HG03558 (cell line): ENCODE data around the gene NUPR1.
A peak's percentile ranks its signal among the peaks of the same experiment; 100 is the strongest.
"Not testable (repeated sequence)": the region's sequence is repeated elsewhere in the genome, so short reads cannot be mapped to it uniquely, and the experiment has no call there.

ENCODE experiments used
- ATAC-seq: cut with Tn5 transposase; IDR thresholded peaks from one replicate; pipeline ENCODE4 v1.9.1; 2021; ENCODE audit warnings: moderate number of reproducible peaks; ENCODE audit not compliant: unreplicated experiment; ENCODE audit errors: extremely low read depth

Gene NUPR1

DNA sequence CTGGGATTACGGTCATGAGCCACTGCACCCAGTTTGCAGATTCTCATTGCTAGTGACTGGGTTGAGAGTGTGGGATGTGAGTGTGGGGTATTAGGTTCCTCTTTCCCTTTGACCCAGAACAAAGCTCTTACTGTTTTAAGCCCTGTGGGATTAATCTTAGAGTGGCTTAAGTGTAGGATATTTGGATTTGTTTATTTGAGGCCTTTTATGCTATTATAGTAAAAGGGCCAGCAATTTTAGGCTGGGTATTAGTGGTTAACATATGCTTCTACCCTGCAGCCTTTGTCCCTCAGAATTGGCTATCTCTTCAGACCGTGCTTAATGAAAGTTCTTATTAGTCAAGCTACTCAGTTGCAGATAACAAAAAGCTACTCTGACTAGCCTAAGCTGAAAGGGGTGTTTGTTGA, 18.1 kb upstream of the NUPR1 start:
- no peak for ATAC-seq

DNA sequence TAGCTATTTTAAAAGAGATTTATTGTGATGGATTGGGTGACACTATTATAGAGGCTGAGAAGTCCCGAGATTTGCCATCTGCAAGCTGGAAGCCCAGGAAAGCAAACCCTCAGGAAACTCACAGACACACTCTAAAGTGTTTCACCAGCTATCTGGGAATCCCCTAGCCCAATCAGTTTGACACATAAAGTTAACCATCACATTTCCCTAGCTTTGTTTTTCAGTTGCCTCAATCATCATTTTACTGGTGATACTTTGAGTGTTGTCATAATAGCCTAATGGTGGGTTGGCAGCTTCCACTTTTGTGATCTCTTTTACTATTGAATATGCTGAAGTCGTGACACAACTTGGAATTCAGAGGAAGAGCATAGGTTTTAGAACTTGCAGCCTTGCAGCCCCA, 16.8 kb upstream of the NUPR1 start:
- ATAC-seq, result no peak

DNA sequence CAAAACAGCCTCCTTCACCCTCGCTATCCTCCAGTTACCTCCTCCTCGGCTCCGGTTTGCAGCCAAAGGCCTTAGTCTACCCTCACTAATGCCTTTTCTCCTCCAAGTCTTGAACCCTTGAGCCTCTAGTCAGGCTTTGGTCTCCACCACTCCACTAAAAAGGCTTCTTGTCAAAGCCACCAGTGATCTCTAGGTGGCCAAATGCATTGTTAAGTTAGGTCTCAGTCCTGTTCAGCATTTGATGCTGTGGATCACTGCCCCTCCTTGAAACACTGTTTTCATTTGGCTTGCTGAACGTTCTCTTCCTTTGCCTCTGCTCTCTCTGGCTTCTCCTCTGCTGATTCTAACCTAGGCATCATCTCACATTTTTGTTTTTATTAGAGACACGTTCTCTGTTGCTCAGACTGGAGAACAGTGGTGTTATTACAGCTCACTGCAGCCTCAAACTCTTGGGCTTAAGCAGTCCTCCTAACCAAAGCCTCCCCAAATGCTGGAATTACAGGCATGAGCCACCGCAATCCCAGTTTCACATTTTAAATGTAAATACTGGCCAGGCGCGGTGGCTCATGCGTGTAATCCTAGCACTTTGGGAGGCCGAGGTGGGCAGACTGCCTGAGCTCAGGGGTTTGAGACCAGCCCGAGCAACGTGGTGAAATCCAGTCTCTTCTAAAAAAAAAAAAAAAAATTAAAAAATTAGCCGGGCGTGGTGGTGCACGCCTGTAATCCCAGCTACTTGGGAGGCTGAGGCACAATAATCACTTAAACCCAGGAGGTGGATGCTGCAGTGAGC, 16.1 kb upstream of the NUPR1 start:
- no peak for ATAC-seq

DNA sequence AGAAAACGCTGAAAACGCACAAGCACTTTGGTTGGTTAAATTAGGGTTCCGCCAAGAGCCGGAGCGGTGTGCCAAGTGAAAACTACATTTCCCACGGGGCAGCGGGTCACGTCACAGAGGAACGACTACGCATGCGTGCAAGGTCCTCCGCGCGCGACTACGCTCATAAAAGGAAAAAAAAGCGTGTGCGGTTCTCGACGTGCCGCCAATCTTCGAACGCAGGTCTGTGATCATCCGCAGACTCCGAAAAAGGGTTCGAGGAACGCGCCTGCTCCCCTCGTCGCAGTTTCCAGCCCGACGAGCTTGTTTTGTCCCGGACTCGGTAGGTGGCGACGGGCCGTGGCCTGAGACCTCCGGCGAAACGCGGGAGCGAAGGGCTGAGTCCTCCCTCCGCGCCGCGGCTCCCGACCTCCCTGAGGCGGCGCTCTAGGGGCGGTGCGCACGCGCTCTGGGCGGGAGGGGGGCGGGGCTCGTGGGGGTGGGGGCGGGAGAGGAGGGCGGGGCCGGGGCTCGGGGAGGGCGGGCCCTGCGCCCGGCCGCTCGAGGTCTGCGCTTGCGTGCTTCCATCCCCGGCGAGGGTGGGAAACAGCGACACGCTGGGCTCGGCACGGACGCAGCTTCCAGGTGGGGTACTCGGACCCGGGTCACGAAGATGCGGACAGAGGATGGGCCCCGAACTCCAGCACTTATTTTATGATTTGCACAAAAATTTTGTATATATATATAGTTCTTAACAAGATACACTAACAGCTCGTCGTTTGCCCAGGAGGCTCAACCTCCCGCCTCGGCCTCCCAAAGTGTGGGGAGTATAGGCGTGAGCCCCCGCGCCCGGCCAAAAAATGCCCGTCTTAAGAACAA, 15.2 kb upstream of the NUPR1 start, which contains the start of gene SGF29:
TSS of gene SGF29 (plus strand) at position 145 of the 858 bp plus-strand sequence. CDS start 27,150 bp downstream, outside the sequence.
- peak; percentile 43 for ATAC-seq

DNA sequence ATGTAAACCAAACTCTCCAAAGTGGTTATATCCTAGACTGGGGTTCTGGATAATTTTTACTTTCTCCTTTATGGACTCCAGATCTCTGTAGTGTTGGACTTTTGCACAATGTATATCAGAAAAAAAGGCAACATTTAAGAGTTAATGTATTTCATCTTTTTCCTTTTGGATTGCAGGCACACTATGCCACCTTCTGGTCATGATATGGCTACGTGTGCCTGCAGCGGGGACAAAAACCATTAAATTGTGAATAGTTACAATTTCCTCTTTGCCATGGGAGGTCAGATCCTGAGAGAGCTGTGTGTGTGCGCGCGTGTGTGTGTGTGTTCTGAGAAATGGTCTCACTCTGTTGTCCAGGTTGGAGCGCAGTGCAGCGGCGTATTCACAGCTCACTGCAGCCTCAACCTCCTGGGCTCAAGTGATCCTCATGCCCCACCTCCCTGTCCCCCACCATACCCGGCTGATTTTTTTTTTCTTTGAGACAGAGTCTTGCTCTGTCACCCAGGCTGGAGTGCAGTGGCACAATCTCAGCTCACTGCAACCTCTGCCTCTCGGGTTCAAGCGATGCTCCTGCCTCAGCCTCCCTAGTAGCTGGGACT, 10.6 kb upstream of the NUPR1 start:
- no peak for ATAC-seq

DNA sequence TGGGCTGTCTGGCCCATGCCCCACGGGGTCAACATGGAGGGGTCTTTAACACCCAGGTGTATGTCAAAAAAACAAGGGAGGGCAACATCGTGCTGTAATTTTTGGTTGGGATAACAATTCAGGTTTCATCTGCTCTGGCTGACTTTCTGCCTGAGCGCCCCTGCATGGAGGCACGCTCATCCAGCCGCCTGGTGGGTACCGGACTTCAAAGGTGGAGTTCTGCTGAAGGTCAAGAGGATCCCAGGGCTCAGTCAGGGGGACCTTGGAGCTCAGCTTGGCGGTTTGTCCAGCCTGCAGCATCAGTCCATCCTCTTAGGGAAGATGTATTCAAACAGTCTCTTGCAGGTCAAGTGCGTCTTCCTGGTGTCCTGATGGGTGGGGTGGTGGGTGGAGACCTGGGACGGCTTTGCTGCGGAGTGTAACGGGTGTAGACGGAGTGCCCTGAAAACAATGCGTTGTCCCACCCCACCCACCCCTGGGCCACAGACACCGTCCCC, 9.6 kb upstream of the NUPR1 start:
- no peak for ATAC-seq

DNA sequence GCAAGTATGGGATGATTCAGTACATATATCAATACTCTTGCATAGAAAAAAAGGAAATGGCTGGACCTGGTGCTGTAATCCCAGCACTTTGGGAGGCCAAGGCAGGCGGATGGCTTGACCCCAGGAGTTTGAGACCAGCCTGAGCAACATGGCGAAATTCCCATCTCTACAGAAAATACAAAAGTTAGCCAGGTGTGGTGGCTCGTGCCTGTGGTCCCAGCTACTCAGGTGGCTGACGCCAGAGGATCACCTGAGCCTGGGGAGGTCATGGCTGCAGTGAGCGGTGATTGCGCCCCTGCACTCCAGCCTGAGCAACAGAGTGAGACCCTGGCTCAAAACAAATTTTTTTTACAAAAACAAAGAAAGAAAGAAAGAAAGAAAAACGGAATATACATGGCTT, 7.9 kb upstream of the NUPR1 start:
- ATAC-seq, result no peak

DNA sequence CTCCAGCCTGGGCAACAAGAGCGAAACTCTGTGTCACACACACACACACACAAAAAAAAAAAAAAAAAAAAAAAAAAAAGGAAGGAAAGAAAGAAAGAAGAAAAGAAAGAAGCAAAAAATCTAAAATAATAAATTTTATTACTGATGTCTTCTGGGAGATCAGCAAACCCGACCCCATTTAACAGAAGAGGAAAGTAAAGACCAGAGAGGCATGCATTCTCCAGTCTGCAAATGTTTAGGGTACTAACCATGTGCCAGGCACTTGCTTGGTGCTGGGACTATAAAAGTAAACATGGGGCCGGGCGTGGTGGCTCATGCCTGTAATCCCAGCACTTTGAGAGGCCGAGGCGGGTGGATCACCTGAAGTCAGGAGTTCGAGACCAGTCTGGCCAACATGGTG, 7.2 kb upstream of the NUPR1 start:
- ATAC-seq, result not testable (repeated sequence)

DNA sequence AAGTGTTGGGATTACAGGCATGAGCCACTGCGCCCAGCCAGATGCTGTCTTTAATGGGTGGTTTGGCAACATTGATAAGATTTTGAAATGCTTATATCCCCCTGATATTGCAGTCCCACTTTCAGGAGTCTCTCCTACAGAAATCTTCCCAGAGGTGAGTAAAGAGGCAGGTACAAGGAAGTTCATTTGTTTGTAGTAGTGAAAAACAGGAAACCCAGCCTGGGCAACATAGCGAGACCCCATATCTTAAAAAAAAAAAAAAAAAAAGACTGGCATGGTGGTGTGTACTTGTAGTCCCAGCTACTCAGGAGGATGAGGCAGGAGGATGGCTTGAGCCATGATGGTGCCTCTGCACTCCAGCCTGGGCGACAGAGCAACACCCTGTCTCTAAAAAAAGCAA, 6.2 kb upstream of the NUPR1 start:
- no peak for ATAC-seq

DNA sequence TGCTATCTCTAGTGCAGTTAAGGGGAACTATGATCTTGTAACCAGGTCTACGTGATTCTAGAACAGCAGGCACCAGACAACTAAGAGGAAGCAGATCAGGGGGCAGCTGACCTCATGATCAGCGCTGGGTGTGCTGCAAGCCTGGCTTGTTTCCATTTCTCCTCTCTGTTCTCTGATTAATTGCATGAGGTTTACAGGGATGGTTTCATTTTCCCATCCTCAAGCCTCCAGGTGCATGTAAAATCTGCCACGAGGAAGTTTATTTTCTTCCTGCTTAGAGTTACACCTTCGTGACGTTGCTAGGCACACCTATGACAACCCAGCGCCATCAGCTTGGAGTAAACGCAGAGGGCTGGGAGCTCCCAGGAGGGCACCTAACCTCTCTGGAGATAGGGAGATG, 4.3 kb upstream of the NUPR1 start:
- no peak for ATAC-seq

DNA sequence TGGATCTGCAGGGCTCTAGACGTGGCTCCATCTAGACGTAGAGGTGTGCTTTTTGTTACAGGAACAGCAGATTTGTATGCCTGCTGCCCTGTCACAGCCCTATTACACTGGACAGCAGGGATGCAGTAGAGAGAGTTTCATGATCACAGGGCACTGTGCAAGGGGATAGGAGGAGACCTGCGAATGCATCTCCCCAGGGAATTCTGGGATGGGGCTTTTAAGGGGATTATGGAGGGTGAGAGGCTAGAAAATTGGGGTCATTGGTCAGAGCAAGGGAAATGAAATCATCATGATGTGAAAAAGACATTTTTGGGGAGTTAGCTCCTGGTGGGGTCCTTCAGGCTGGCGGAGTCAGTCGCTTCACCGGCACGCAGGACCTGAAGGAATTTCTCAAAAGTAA, 3.9 kb upstream of the NUPR1 start:
- ATAC-seq, result no peak

DNA sequence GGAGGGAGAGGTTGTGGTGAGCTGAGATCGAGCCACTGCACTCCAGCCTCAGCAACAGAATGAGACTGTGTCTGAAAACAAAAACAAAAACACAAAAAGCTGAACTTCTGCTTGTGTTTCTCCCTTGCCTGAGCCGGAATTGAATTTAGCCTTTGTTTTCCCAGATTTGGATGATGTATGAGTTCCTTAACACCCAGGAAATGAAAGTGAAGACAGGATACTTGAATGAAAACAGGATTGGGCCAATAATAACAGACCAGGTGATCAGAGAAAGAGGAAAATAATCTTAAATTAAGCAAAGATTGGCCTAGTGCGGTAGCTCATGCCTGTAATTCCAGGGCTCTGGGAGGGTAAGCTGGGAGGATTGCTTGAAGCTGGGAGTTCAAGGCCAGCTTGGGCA, 1.6 kb upstream of the NUPR1 start:
- no peak for ATAC-seq

DNA sequence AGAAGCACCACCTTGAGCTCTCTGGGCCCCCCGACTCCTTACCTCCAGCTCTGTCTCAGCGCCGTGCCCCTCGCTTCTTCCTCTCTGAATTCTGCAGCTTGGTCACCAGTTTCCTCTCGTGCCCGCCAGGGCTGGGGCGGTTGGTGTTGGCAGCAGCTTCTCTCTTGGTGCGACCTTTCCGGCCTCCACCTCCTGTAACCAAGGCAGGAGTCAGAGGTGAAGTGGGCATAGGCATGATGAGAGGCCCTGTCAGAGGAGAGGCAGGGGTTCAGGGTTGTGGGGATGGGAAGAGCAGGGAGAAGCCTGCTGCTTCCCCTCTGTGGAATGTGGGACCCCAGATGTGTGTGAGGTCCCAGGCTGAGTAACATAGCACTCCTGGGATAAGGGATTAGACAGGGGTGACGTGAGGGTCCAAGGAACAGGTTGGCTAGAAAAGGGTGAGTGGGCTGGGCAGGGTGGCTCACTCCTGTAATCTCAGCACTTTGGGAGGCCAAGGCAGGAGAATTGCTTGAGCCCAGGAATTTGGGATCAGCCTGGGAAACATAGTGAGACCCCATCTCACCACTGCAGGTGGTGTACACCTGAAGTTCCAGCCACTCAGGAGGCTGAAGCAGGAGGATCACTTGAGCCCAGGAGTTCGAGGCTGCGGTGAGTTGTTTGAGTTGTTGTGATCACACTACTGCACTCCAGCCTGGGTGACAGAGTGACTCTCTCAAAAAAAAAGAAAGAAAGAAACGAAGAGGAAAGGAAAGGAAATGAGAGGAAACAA, 626 bp downstream of the NUPR1 start:
- ATAC-seq, result no peak

DNA sequence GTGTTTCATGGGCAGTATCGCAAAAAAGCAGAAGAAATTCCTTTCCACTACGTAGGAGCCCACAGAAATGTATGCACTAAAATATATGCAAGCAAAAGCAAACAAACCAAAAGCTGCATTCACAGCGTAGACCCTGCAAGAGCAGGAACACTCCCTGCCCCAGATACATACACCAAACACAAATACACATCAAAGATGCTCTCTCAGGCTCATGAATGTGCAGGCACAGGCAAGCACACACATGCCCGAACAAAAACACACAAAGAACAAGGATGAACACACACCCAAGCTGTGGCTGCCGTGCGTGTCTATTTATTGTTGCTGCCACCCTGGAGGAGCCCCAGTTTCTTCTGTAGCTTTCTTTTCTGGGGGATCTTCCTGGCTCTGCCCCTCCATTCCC, 1.7 kb downstream of the NUPR1 start:
- ATAC-seq, result no peak

DNA sequence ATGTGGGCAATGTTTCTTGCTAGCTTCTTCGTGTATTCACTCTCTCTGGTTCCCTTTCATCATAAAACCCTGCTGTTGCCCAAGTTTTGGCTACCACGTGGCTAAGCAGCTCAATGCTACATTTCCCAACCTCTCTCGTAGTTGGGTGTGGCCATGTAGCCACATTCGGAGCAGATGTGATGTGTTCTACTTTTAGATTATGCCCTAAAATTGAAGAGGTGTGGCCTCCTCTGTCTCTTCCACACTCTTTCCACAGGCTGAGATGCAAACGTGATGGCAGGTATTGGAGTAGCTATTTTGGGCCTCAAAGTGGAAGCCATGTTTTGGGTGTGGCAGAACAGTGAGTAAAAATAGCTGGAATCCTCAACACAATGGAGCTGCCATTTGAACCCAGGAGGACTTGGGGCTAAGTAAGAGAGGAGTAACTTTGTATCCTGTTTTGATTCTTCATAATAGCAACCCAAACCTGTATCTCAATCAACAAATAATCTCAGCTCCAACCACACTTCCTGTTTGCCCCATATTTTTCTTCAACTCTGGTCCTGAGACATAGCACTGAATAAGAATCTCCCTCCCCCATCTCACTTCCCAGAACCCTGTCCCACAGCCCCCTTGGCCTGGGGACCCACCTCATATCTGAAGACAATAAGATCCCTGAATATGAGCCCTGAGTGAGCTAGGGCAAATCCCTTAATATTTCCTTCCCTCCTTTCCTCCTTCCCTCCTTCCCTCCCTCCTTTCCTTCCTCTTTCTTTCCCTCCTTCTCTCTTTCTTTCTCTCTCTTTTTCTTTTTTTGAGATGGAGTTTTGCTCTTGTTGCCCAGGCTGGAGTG, 4.0 kb downstream of the NUPR1 start:
- ATAC-seq, result no peak

DNA sequence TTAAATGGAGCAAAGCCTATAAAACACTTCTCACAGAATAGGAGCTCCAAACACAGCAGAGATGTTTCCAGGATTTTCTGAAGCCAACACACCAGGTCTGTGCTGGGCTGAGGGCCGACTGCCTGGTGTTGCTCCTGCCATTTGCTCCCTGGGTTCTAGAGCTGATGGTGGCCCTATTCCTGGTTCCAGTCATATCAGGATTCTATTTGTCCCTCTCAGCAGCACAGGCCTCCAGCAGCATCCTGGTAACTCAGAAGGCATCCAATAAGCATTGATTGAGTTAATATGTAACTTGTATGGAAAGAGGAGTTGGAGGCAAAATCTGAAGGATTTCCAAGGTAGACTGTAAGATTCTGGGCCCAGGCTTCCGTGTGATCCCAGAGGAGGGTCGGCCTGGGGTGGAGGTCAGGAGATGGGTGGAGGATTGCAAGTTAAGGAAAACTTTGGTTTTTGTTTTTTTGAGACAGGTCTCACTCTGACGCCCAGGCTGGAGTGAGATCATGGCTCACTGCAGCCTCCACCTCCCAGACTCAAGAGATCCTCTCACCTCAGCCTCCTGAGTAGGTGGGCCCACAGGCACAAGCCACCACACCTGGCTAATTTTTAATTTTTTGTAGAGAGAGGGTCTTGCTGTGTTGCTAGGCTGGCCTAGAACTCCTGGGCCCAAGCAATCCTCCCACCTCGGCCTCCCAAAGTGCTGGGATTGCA, 5.7 kb downstream of the NUPR1 start:
- ATAC-seq, result no peak

DNA sequence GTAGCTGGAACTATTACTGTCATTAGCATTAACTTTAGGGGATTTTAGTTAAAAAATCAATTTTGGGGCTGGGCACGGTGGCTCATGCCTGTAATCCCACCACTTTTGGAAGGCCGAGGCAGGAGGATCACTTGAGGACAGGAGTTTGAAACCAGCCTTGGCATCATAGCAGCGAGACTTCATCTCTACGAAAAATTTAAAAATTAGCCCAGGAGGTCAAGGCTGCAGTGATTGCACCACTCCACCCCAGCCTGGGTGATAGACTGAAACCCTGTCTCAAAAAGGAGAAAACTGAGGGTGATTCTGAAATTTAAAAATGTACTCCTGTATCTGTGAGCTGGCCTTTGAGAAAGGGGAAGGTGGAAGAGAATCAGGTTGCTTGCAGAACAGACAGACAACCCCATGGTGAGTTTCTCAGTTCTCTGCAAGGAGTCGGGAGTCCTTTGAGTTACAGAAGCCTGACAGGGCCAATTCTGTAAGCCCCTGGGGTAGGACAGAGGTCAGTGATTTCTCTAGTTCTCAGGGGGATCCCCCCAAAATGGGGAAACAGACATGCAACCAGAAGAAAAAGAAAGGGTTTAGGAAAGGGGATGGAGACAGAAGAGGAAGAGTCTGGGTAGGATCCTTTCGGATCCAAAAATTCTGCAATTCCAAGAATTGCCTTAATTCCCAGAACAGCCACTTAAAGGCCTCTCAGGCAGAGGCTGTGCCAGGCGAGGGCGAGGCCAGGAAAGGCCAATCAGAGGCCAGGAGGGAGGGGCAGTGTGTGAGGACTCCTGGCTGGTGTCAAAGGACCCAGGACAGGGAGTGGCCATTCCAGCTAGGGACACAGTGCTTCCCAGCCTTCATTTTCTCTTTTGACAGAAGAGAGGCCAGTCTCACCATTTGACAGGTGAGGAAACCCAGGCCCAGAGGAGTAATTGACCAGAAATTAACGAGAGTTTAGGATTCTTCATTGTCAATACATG, 6.7 kb downstream of the NUPR1 start:
- ATAC-seq, result no peak

DNA sequence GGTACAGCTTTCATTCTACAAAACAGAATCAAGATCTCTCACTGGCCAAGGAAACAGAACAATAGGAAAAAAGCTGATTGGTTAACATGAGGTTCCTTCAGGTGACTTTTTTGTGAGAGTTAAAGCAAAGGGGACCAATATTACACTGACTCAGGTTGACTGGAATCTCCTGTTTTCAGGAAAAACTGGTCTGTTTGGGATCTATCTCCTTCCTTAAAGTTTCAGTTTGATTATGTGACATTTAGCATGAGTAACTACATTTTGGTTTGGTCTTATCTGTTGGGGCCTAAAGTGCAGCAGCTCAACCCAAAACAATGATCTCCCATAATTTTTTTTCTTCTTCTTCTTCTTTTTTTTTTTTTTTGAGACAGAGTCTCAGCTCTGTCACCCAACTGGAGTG, 9.7 kb downstream of the NUPR1 start:
- ATAC-seq, result no peak
